ENCODE measurements around the gene TMPRSS7. TPM values are rescaled to one million over a fixed set of nuclear protein-coding genes. Genes with fewer than 3 reads are reported as not detected.
A peak's percentile ranks its signal among the peaks of the same experiment; 100 is the strongest.

TMPRSS7 gene
- total RNA-seq, 1 donor from 2014 or later = not detected

DNA sequence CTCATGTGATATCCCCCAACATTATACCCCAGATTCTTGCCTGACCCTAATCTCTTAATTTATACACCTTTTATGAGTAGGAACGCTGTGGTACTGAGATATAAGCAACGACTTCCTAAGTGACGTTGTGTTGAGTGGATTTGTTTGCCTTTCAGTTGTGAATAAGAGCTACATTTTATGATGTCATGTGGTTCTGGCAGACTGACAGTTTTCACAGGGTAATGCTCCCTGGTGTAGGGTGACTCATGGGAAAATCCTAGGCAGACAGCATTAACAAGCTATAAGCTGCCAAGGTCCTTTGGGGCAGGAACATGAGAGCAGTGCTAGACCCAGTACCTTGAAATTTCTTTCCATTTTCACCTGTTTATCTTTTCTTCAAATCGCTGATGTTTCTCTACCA, 62.8 kb downstream of the TMPRSS7 start:
- peaks cover 24% of the 10 kb centered on the region for H3K9me3 Mint-ChIP-seq
- no peak overlapping the region for H3K4me3 Mint-ChIP-seq
- H3K4me1 Mint-ChIP-seq = peaks cover 10% of the 10 kb centered on the region
- H3K36me3 Mint-ChIP-seq = peaks cover 15% of the 10 kb centered on the region
- no peak overlapping the region for H3K27ac Mint-ChIP-seq
- TF ChIP-seq, protein P1, sequence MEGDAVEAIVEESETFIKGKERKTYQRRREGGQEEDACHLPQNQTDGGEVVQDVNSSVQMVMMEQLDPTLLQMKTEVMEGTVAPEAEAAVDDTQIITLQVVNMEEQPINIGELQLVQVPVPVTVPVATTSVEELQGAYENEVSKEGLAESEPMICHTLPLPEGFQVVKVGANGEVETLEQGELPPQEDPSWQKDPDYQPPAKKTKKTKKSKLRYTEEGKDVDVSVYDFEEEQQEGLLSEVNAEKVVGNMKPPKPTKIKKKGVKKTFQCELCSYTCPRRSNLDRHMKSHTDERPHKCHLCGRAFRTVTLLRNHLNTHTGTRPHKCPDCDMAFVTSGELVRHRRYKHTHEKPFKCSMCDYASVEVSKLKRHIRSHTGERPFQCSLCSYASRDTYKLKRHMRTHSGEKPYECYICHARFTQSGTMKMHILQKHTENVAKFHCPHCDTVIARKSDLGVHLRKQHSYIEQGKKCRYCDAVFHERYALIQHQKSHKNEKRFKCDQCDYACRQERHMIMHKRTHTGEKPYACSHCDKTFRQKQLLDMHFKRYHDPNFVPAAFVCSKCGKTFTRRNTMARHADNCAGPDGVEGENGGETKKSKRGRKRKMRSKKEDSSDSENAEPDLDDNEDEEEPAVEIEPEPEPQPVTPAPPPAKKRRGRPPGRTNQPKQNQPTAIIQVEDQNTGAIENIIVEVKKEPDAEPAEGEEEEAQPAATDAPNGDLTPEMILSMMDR (IDR thresholded peaks at IDR 0.05; ENCODE audit: unreplicated experiment) = no peak
- H3K27me3 Mint-ChIP-seq (ENCODE audit: low read depth) = no peaks in the 10 kb centered on the region
- no peak for DNase-seq (ENCODE audit: low spot score in 2 of 2, unreplicated experiment in 2 of 2)

DNA sequence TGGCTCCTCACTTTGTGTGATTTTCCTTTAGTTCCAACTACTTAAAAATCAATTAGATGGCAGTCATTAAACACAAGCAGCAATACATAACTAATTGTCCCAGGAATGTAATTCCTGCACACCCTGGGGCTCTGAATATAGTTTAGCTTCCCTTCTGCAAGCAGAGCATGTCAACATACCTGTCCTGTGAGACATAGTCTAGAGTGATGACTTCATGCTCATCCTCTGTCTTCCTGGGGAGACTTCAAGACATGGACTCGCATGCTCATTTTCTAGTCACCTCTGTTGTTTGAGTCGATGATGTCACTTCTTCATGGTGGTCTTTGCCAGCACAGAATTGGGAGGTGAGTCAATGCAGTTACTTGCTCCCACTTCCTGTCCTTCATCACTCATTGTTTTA, 67.4 kb downstream of the TMPRSS7 start:
- no peak for DNase-seq (ENCODE audit: low spot score in 2 of 2, unreplicated experiment in 2 of 2)

DNA sequence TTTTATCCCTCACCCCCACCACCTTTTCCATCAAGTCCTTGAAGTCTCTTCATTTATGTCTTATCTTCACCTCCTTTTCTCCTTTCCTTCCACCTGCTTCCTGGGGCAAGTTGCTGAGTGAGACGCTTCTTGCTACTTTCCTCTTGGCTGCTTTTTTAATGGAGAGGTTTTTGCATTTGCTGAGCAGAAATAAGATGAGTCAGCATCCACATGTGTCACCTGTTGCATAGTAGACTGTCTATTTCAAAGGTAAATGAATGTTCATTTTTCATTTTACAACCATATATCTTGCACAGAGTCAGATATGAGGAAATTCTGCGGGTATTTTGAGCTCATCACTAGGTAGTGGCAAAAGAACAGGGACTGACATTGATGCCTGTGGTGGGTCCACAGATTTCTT, 70.2 kb downstream of the TMPRSS7 start:
- Mint-ChIP-seq H3K9me3 (no peaks in the 10 kb centered on the region), H3K27me3 (ENCODE audit: low read depth) (no peaks in the 10 kb centered on the region), H3K36me3 (no peaks in the 10 kb centered on the region), H3K4me1 (peaks cover 9% of the 10 kb centered on the region), H3K27ac (no peak overlapping the region), H3K4me3 (no peak overlapping the region)
- no peak for DNase-seq (ENCODE audit: low spot score in 2 of 2, unreplicated experiment in 2 of 2)
- TF ChIP-seq, protein P1 (IDR thresholded peaks at IDR 0.05; ENCODE audit: unreplicated experiment) = no peak

More for the DNA sequence above, 67.4 kb downstream of the TMPRSS7 start:
- TF ChIP-seq, protein P1 (IDR thresholded peaks at IDR 0.05; ENCODE audit: unreplicated experiment) = no peak
- Mint-ChIP-seq H3K4me3 (no peak overlapping the region), H3K27me3 (ENCODE audit: low read depth) (no peaks in the 10 kb centered on the region), H3K27ac (no peak overlapping the region), H3K36me3 (peaks cover 2% of the 10 kb centered on the region), H3K4me1 (no peaks in the 10 kb centered on the region), H3K9me3 (peaks cover 5% of the 10 kb centered on the region)

DNA sequence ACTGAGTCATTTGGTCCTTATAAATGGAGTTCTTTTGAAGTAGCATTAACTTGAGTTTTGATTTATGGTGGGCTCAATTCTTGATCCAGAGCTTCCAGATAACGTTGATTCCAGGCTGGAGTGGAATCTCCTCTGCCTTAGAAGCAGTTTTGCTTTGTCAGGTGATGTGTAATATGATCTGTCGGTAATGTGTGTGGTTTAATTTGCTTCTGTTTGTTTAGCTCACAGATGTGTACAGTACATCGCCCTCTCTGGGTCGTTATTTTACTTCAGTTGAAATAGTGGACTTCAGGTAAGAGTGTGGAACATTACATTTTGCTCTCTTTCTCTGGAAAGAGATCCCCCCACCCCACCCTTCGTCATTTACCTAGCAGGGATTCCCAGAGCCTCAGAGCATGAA, 74.8 kb downstream of the TMPRSS7 start:
- TF ChIP-seq, protein P1 (IDR thresholded peaks at IDR 0.05; ENCODE audit: unreplicated experiment) = no peak
- no peaks in the 10 kb centered on the region for H3K36me3 Mint-ChIP-seq
- H3K4me3 Mint-ChIP-seq = no peak overlapping the region
- DNase-seq (ENCODE audit: low spot score in 2 of 2, unreplicated experiment in 2 of 2) = no peak
- H3K27me3 Mint-ChIP-seq (ENCODE audit: low read depth) = no peaks in the 10 kb centered on the region
- peaks cover 11% of the 10 kb centered on the region for H3K4me1 Mint-ChIP-seq
- no peaks in the 10 kb centered on the region for H3K9me3 Mint-ChIP-seq
- no peak overlapping the region for H3K27ac Mint-ChIP-seq

DNA sequence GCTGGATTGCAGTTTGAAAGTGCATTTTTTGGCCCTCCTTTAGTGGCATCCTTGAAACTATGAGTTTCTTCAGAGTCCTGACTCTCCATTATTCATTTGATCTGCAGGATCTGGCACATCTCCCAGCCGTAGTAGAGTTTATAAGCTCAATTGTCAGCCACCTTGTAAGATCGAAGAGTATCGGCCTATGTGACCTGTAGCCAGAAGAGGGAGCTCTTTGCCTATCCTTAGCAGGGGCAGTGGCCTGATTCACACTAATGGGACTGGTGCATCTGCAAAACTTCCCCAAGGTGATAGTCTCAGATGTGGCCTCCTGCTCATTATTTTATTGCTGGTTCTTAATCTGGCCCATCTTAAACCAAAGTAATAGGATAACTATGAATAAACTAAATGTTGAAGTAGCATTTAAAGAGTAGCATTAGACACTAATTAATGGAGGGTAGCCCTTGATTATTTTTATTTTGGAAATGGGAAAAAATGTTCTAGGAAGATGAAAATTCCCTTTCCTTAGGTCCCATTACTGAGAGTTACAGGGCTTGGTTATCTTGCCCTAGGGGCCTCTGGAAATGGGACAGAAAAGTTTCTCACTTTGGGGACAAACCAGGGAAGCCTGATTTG, 77.4 kb downstream of the TMPRSS7 start:
- TF ChIP-seq, protein P1 (IDR thresholded peaks at IDR 0.05; ENCODE audit: unreplicated experiment) = peak; percentile 55
- H3K9me3 Mint-ChIP-seq = no peaks in the 10 kb centered on the region
- no peak overlapping the region for H3K27ac Mint-ChIP-seq

More for the DNA sequence above, 77.4 kb downstream of the TMPRSS7 start:
- Mint-ChIP-seq H3K36me3 (no peaks in the 10 kb centered on the region), H3K4me3 (no peak overlapping the region), H3K27me3 (ENCODE audit: low read depth) (no peaks in the 10 kb centered on the region), H3K4me1 (peaks cover 11% of the 10 kb centered on the region)
- peak in 1 of 2 experiments; percentile 60 for DNase-seq (ENCODE audit: low spot score in 2 of 2, unreplicated experiment in 2 of 2)

All from mesothelial cell of epicardium (in vitro differentiated cells).